ENCODE data around the gene CHCHD3.

The CHCHD3 gene

GRCh38 chr7:133119067-133119466 lies 37.2 kb upstream of the CHCHD3 start:
- Histone ChIP-seq H3K27me3 (replicated peaks; ENCODE audit: control insufficient read depth, insufficient read depth, low read length) (no peaks in the 10 kb centered on the region; the same call in 1 of the 2 replicates), H3K36me3 (ENCODE audit: control insufficient read depth, insufficient read depth, low read length) (no peaks in the 10 kb centered on the region), H3K4me3 (replicated peaks; ENCODE audit: low read depth, low read length) (no peak overlapping the region)
- DNase-seq (ENCODE audit: extremely low read depth, insufficient read length), result no peak
- TF ChIP-seq CTCF (IDR thresholded peaks at IDR 0.05; ENCODE audit: insufficient read depth, low read length, poor library complexity, severe bottlenecking), result no peak

GRCh38 chr7:133118261-133118660 lies 36.4 kb upstream of the CHCHD3 start:
- no peaks in the 10 kb centered on the region; the same call in 1 of the 2 replicates for H3K27me3 ChIP-seq (replicated peaks; ENCODE audit: control insufficient read depth, insufficient read depth, low read length)
- TF ChIP-seq CTCF (IDR thresholded peaks at IDR 0.05; ENCODE audit: insufficient read depth, low read length, poor library complexity, severe bottlenecking), result no peak
- no peak overlapping the region for H3K4me3 ChIP-seq (replicated peaks; ENCODE audit: low read depth, low read length)
- H3K36me3 ChIP-seq (ENCODE audit: control insufficient read depth, insufficient read depth, low read length), result no peaks in the 10 kb centered on the region
- DNase-seq (ENCODE audit: extremely low read depth, insufficient read length), result no peak

GRCh38 chr7:133117452-133117851 lies 35.6 kb upstream of the CHCHD3 start:
- Histone ChIP-seq H3K4me3 (replicated peaks; ENCODE audit: low read depth, low read length) (no peak overlapping the region), H3K36me3 (ENCODE audit: control insufficient read depth, insufficient read depth, low read length) (no peaks in the 10 kb centered on the region), H3K27me3 (replicated peaks; ENCODE audit: control insufficient read depth, insufficient read depth, low read length) (no peaks in the 10 kb centered on the region; the same call in 1 of the 2 replicates)
- DNase-seq (ENCODE audit: extremely low read depth, insufficient read length), result no peak
- TF ChIP-seq CTCF (IDR thresholded peaks at IDR 0.05; ENCODE audit: insufficient read depth, low read length, poor library complexity, severe bottlenecking), result no peak

- H3K36me3 ChIP-seq (ENCODE audit: control insufficient read depth, insufficient read depth, low read length), result no peaks in the 10 kb centered on the region
- no peak for TF ChIP-seq CTCF (IDR thresholded peaks at IDR 0.05; ENCODE audit: insufficient read depth, low read length, poor library complexity, severe bottlenecking)
- no peaks in the 10 kb centered on the region; the same call in 1 of the 2 replicates for H3K27me3 ChIP-seq (replicated peaks; ENCODE audit: control insufficient read depth, insufficient read depth, low read length)
- no peak overlapping the region for H3K4me3 ChIP-seq (replicated peaks; ENCODE audit: low read depth, low read length)
- no peak for DNase-seq (ENCODE audit: extremely low read depth, insufficient read length)
These were observed 33.7 kb upstream of the CHCHD3 start for GRCh38 chr7:133115596-133115995.

- Histone ChIP-seq H3K36me3 (ENCODE audit: control insufficient read depth, insufficient read depth, low read length) (no peaks in the 10 kb centered on the region), H3K4me3 (replicated peaks; ENCODE audit: low read depth, low read length) (no peak overlapping the region), H3K27me3 (replicated peaks; ENCODE audit: control insufficient read depth, insufficient read depth, low read length) (no peaks in the 10 kb centered on the region; the same call in 1 of the 2 replicates)
- no peak for TF ChIP-seq CTCF (IDR thresholded peaks at IDR 0.05; ENCODE audit: insufficient read depth, low read length, poor library complexity, severe bottlenecking)
- DNase-seq (ENCODE audit: extremely low read depth, insufficient read length), result no peak
These were observed 32.6 kb upstream of the CHCHD3 start for GRCh38 chr7:133114519-133114918.

- Histone ChIP-seq H3K36me3 (ENCODE audit: control insufficient read depth, insufficient read depth, low read length) (no peaks in the 10 kb centered on the region), H3K27me3 (replicated peaks; ENCODE audit: control insufficient read depth, insufficient read depth, low read length) (no peaks in the 10 kb centered on the region; the same call in 1 of the 2 replicates), H3K4me3 (replicated peaks; ENCODE audit: low read depth, low read length) (no peak overlapping the region)
- TF ChIP-seq CTCF (IDR thresholded peaks at IDR 0.05; ENCODE audit: insufficient read depth, low read length, poor library complexity, severe bottlenecking), result no peak
- no peak for DNase-seq (ENCODE audit: extremely low read depth, insufficient read length)
These were observed 31.1 kb upstream of the CHCHD3 start for GRCh38 chr7:133112976-133113375.

Data from GM06990 (cell line).